Keratinocyte (primary cell): ENCODE results near the gene ZNF808. TPM values are rescaled to one million over a fixed set of nuclear protein-coding genes. Genes with fewer than 3 reads are reported as not detected.

ENCODE experiments used
- DNase-seq: peaks from one replicate; pipeline ENCODE4 v3.0.0-alpha.2; 2011; ENCODE audit warnings: low read depth, missing footprints, low spot score
- FAIRE-seq: peaks from 2 replicates; lab custom pipeline; 2011; peaks lifted over from hg19 to GRCh38; lab: Jason Lieb, UNC
- H2AFZ ChIP-seq: 2 replicates; pipeline ENCODE4 v1.6.0; 2012; ENCODE audit warnings: low read length, control low read depth, inconsistent platforms; ENCODE audit not compliant: control insufficient read depth
- H3K27ac ChIP-seq: 2 replicates; pipeline ENCODE4 v1.5.1; 2011; ENCODE audit warnings: low read length; ENCODE audit not compliant: control insufficient read depth, insufficient read depth
- H3K27me3 ChIP-seq: 3 replicates; pipeline ENCODE4 v1.6.0; 2011; ENCODE audit warnings: low read length; ENCODE audit not compliant: control insufficient read depth, insufficient read depth; ENCODE audit errors: extremely low read depth
- H3K36me3 ChIP-seq, 2 experiments: 2 replicates in 1 of 2; 3 replicates in 1 of 2; pipeline ENCODE4 v1.5.1; 2011; ENCODE audit warnings: low read length in 2 of 2, mild to moderate bottlenecking in 1 of 2; ENCODE audit not compliant: control insufficient read depth in 2 of 2, insufficient read depth in 2 of 2; ENCODE audit errors: extremely low read depth in 1 of 2
- H3K4me1 ChIP-seq: 3 replicates; pipeline ENCODE4 v1.5.1; 2011; ENCODE audit warnings: low read length; ENCODE audit not compliant: control insufficient read depth, insufficient read depth; ENCODE audit errors: extremely low read depth
- H3K4me2 ChIP-seq: 3 replicates; pipeline ENCODE4 v1.6.0; 2011; ENCODE audit warnings: low read depth, low read length; ENCODE audit not compliant: control insufficient read depth, insufficient read depth; ENCODE audit errors: extremely low read depth
- H3K4me3 ChIP-seq, 3 experiments: fragments of 200-600 bp in 1 of 3; sonication (generic) in 1 of 3; 2 replicates in 2 of 3; 3 replicates in 1 of 3; pipeline ENCODE4 v1.5.1; 2011 to 2016; ENCODE audit warnings: low read length in 3 of 3, mild to moderate bottlenecking in 3 of 3, control low read depth in 2 of 3, inconsistent platforms in 1 of 3, low read depth in 1 of 3, mixed read lengths in 1 of 3, mixed run types in 1 of 3, moderate library complexity in 1 of 3; ENCODE audit not compliant: control insufficient read depth in 2 of 3, insufficient read depth in 2 of 3; ENCODE audit errors: extremely low read depth in 1 of 3
- H3K79me2 ChIP-seq: 2 replicates; pipeline ENCODE4 v1.6.0; 2012; ENCODE audit warnings: low read length; ENCODE audit not compliant: control insufficient read depth, insufficient read depth
- H3K9ac ChIP-seq: 3 replicates; pipeline ENCODE4 v1.6.0; 2011; ENCODE audit warnings: low read length; ENCODE audit not compliant: control insufficient read depth, insufficient read depth; ENCODE audit errors: extremely low read depth
- H3K9me1 ChIP-seq: 3 replicates; pipeline ENCODE4 v1.6.0; 2011; ENCODE audit warnings: low read length; ENCODE audit not compliant: control insufficient read depth, insufficient read depth; ENCODE audit errors: extremely low read depth
- H3K9me3 ChIP-seq: 2 replicates; pipeline ENCODE4 v1.5.1; 2012; ENCODE audit warnings: low read depth, low read length; ENCODE audit not compliant: control insufficient read depth
- H4K20me1 ChIP-seq: 3 replicates; pipeline ENCODE4 v1.6.0; 2011; ENCODE audit warnings: low read length; ENCODE audit not compliant: control insufficient read depth, insufficient read depth; ENCODE audit errors: extremely low read depth
- CTCF ChIP-seq, 3 experiments: IDR thresholded peaks in 1 of 3; conservative IDR thresholded peaks in 1 of 3; optimal IDR thresholded peaks in 1 of 3; 2 replicates in 2 of 3; 3 replicates in 1 of 3; pipeline versions ENCODE3 to v1.5.1; 2011; ENCODE audit warnings: low read length in 3 of 3, mild to moderate bottlenecking in 3 of 3, moderate library complexity in 2 of 3, control low read depth in 1 of 3, inconsistent platforms in 1 of 3; ENCODE audit not compliant: insufficient read depth in 2 of 3; ENCODE audit errors: extremely low read depth in 1 of 3
- EZH2 ChIP-seq: IDR thresholded peaks from one replicate; pipeline ENCODE4 v1.6.1; 2012; ENCODE audit warnings: inconsistent platforms, mild to moderate bottlenecking, low read length, moderate library complexity
- dilution Hi-C: fragments of 300-500 bp; cut with MboI; formaldehyde crosslinking; loops from one replicate; pipeline ENCODE4 v1.7.0; 2020; ENCODE audit warnings: low sequenced_read_pairs; ENCODE audit not compliant: extremely low pct_ligation_motif_present
- polyA plus RNA-seq, 5 experiments: library from polyadenylated mRNA; depleted of rRNA in 3 of 5; stranded (reverse) in 3 of 5; stranded (forward) in 1 of 5; unstranded in 1 of 5; fragments of >200 nt; gene quantifications; 1 replicate in 1 of 5; 2 replicates in 3 of 5; 3 replicates in 1 of 5; pipeline versions ENCODE4 v1.2.1 to v1.2.3, GENCODE V29; 2011 to 2012; ENCODE audit warnings: missing spikeins in 2 of 5, low read depth in 1 of 5, low replicate concordance in 1 of 5

ZNF808 gene
- polyA plus RNA-seq, 1 donor (not counting 4 experiments of a cell fraction or from before 2014, with no cell fraction given), result 6.8 TPM

- no peaks in the 10 kb centered on the region for H3K4me1 ChIP-seq
- H3K9me3 ChIP-seq, result peaks cover 4% of the 10 kb centered on the region
- no peak overlapping the region for H3K9ac ChIP-seq
- TF ChIP-seq CTCF (optimal IDR thresholded peaks at IDR 0.05 in 1 of 3, IDR thresholded peaks at IDR 0.05 in 1 of 3, conservative IDR thresholded peaks at IDR 0.05 in 1 of 3; ENCODE audit: extremely low read depth in 1 of 3, insufficient read depth in 2 of 3, low read length in 3 of 3) (no peak), EZH2 (no peak)
- no peak overlapping the region for H3K27ac ChIP-seq
- no peaks in the 10 kb centered on the region for H3K79me2 ChIP-seq
- H3K4me3 ChIP-seq, result no peak overlapping the region
- no peaks in the 10 kb centered on the region for H3K9me1 ChIP-seq
- no peaks in the 10 kb centered on the region for H4K20me1 ChIP-seq
- no peak for FAIRE-seq
- DNase-seq, result no peak
- no peaks in the 10 kb centered on the region for H3K27me3 ChIP-seq
- dilution Hi-C loops, result no loop called here
- H3K36me3 ChIP-seq, result no peaks in the 10 kb centered on the region
- H2AFZ ChIP-seq, result no peak overlapping the region
- H3K4me2 ChIP-seq, result no peak overlapping the region
These were observed 4.9 kb upstream of the ZNF808 start for GRCh38 chr19:52522551-52522950.

GRCh38 chr19:52524086-52524485 is 3.4 kb upstream of the ZNF808 start:
- no peak for TF ChIP-seq EZH2
- no peak overlapping the region for H3K4me2 ChIP-seq
- peaks cover 5% of the 10 kb centered on the region for H3K4me1 ChIP-seq
- no peak for FAIRE-seq
- no peaks in the 10 kb centered on the region for H3K27me3 ChIP-seq
- H4K20me1 ChIP-seq, result no peaks in the 10 kb centered on the region
- H3K36me3 ChIP-seq, result no peaks in the 10 kb centered on the region
- no peaks in the 10 kb centered on the region for H3K9me1 ChIP-seq
- peaks cover 4% of the 10 kb centered on the region for H3K9me3 ChIP-seq
- no peak for DNase-seq
- no peak overlapping the region for H3K27ac ChIP-seq
- peaks cover 12% of the 10 kb centered on the region for H3K79me2 ChIP-seq
- H3K9ac ChIP-seq, result no peak overlapping the region
- dilution Hi-C loops, result no loop called here
- H2AFZ ChIP-seq, result no peak overlapping the region
- H3K4me3 ChIP-seq, result no peak overlapping the region

- peak overlapping the region; percentile 81 for H3K27ac ChIP-seq
- H3K36me3 ChIP-seq, result peaks cover 1 to 2% of the 10 kb centered on the region in 2 experiments
- FAIRE-seq, result no peak
- H3K9me3 ChIP-seq, result peaks cover 2% of the 10 kb centered on the region
- peaks cover 25% of the 10 kb centered on the region for H3K79me2 ChIP-seq
- dilution Hi-C loops, result no loop called here
- no peak for TF ChIP-seq EZH2
- TF ChIP-seq CTCF (optimal IDR thresholded peaks at IDR 0.05 in 1 of 3, IDR thresholded peaks at IDR 0.05 in 1 of 3, conservative IDR thresholded peaks at IDR 0.05 in 1 of 3; ENCODE audit: extremely low read depth in 1 of 3, insufficient read depth in 2 of 3, low read length in 3 of 3), result no peak
- H3K4me1 ChIP-seq, result peaks cover 5% of the 10 kb centered on the region
- H3K9ac ChIP-seq, result peak overlapping the region; percentile 85
- peak overlapping the region; percentile 86 for H2AFZ ChIP-seq
- no peaks in the 10 kb centered on the region for H3K9me1 ChIP-seq
- H3K4me2 ChIP-seq, result peak overlapping the region; percentile 86
- no peaks in the 10 kb centered on the region for H4K20me1 ChIP-seq
- no peaks in the 10 kb centered on the region for H3K27me3 ChIP-seq
- no peak for DNase-seq
- H3K4me3 ChIP-seq, result peak overlapping the region; percentile 63 to 75 (median 71)
These were observed 486 bp downstream of the ZNF808 start for GRCh38 chr19:52527956-52528351.
